Measurements from ENCODE around the gene COX19. TPM values are rescaled to one million over a fixed set of nuclear protein-coding genes. Genes with fewer than 3 reads are reported as not detected.

Gene COX19
- total RNA-seq, 1 experiment from 2014 or later = 14.0 TPM

GRCh38 chr7:1024331-1024841 is 49.0 kb upstream of the COX19 start (continued):
- no peak for TF ChIP-seq POLR2A (IDR thresholded peaks at IDR 0.05; ENCODE audit: borderline replicate concordance, extremely low read depth, insufficient read depth, insufficient read length)
- TF ChIP-seq ZBTB33 (IDR thresholded peaks at IDR 0.05; ENCODE audit: extremely low read depth, insufficient replicate concordance, low read length) = no peak
- TF ChIP-seq JUND (IDR thresholded peaks at IDR 0.05) = no peak

GRCh38 chr7:1022801-1023465 is 47.6 kb upstream of the COX19 start:
- peaks cover 46% of the 10 kb centered on the region for H3K79me2 ChIP-seq (ENCODE audit: insufficient read depth, low read length)
- peaks cover 0 to 18% of the 10 kb centered on the region in 2 experiments; a peak in 2 of 4 replicates for H3K36me3 ChIP-seq (ENCODE audit: control insufficient read depth in 1 of 2, insufficient read depth in 2 of 2, low read length in 2 of 2)
- BruUV-seq (replicated peaks) = no TSS peak

More at GRCh38 chr7:1022801-1023465, 47.6 kb upstream of the COX19 start:
- Histone ChIP-seq H3K4me3 (replicated peaks in 1 of 2; ENCODE audit: low read depth in 1 of 2, low read length in 2 of 2) (no peak overlapping the region), H3K4me2 (ENCODE audit: low read length) (no peak overlapping the region), H4K20me1 (ENCODE audit: insufficient read depth) (no peaks in the 10 kb centered on the region), H3K9me3 (ENCODE audit: control insufficient read depth in 1 of 2, insufficient read depth in 1 of 2, low read depth in 1 of 2, low read length in 2 of 2) (no peaks in the 10 kb centered on the region), H3K9ac (ENCODE audit: low read length) (no peak overlapping the region), H3K27me3 (ENCODE audit: insufficient read depth, low read length) (no peaks in the 10 kb centered on the region), H2AFZ (ENCODE audit: low read depth, low read length, poor library complexity, severe bottlenecking) (no peak overlapping the region), H3K4me1 (ENCODE audit: control insufficient read depth in 1 of 2, insufficient read depth in 2 of 2, low read length in 2 of 2) (peaks cover 2 to 9% of the 10 kb centered on the region in 2 experiments; a peak in 2 of 4 replicates), H3K27ac (ENCODE audit: low read depth, low read length) (no peak overlapping the region), H3K9me2 (ENCODE audit: insufficient read depth) (no peaks in the 10 kb centered on the region)
- ChIA-PET RAD21 (ENCODE audit: low non-redundant PET in 1 of 2, low total read pairs in 2 of 2, uncharacterized antibody in 2 of 2, unreplicated experiment in 2 of 2) (no interaction called here), POLR2A (no interaction called here), CTCF (no interaction called here)
- ATAC-seq (no peak), DNase-seq (ENCODE audit: low read depth, low spot score) (no peak)
- intact Hi-C loops (cut with micrococcal nuclease) = no loop called here
- TF ChIP-seq ATF3 (IDR thresholded peaks at IDR 0.05) (no peak), REST (IDR thresholded peaks at IDR 0.05; ENCODE audit: low read depth) (no peak), ZBTB33 (IDR thresholded peaks at IDR 0.05; ENCODE audit: extremely low read depth, insufficient replicate concordance, low read length) (no peak), SRF (IDR thresholded peaks at IDR 0.05; ENCODE audit: low read depth) (no peak), ELF1 (IDR thresholded peaks at IDR 0.05; ENCODE audit: borderline replicate concordance, low read depth) (no peak), CEBPB (IDR thresholded peaks at IDR 0.05; ENCODE audit: low read depth) (no peak), JUND (IDR thresholded peaks at IDR 0.05) (no peak), MAX (IDR thresholded peaks at IDR 0.05) (no peak), EZH2phosphoT487 (IDR thresholded peaks at IDR 0.05; ENCODE audit: borderline replicate concordance) (no peak), SIN3A (IDR thresholded peaks at IDR 0.05; ENCODE audit: low read depth) (no peak), POLR2AphosphoS5 (IDR thresholded peaks at IDR 0.05; ENCODE audit: low read depth, low read length) (no peak), ZNF274 (IDR thresholded peaks at IDR 0.05; ENCODE audit: low read depth, low read length) (no peak), EZH2 (IDR thresholded peaks at IDR 0.05) (no peak), ZFX (IDR thresholded peaks at IDR 0.05) (no peak)

All from HCT116 (cell line).